Astrocyte (in vitro differentiated cells and primary cell): ENCODE results near the gene ITLN2. TPM values are rescaled to one million over a fixed set of nuclear protein-coding genes. Genes with fewer than 3 reads are reported as not detected.
"Not testable (repeated sequence)": the region's sequence is repeated elsewhere in the genome, so short reads cannot be mapped to it uniquely, and the experiment has no call there.

Experiments used
- DNase-seq: peaks from one replicate; pipeline ENCODE4 v3.0.0-alpha.2; 2010; ENCODE audit warnings: low read depth
- FAIRE-seq: peaks from 2 replicates; lab custom pipeline; 2011; peaks lifted over from hg19 to GRCh38; lab: Jason Lieb, UNC
- H2AFZ ChIP-seq: 2 replicates; pipeline ENCODE4 v1.6.0; 2012; ENCODE audit warnings: low read depth, low read length, inconsistent platforms
- H3K27ac ChIP-seq: 2 replicates; pipeline ENCODE4 v1.5.1; 2011; ENCODE audit warnings: low read depth, low read length, inconsistent platforms
- H3K27me3 ChIP-seq: 2 replicates; pipeline ENCODE4 v1.6.0; 2011; ENCODE audit warnings: low read length, inconsistent platforms; ENCODE audit not compliant: insufficient read depth
- H3K36me3 ChIP-seq: 2 replicates; pipeline ENCODE4 v1.5.1; 2011; ENCODE audit warnings: low read length, inconsistent platforms; ENCODE audit not compliant: insufficient read depth
- H3K4me1 ChIP-seq: 2 replicates; pipeline ENCODE4 v1.5.1; 2011; ENCODE audit warnings: low read length, inconsistent platforms; ENCODE audit not compliant: insufficient read depth
- H3K4me2 ChIP-seq: 2 replicates; pipeline ENCODE4 v1.6.0; 2012; ENCODE audit warnings: low read length, inconsistent platforms
- H3K4me3 ChIP-seq: 2 replicates; pipeline ENCODE4 v1.5.1; 2011; ENCODE audit warnings: low read depth, mild to moderate bottlenecking, low read length, inconsistent platforms; ENCODE audit not compliant: insufficient read depth
- H3K79me2 ChIP-seq: 2 replicates; pipeline ENCODE4 v1.6.0; 2012; ENCODE audit warnings: mild to moderate bottlenecking, low read length, inconsistent platforms; ENCODE audit not compliant: insufficient read depth
- H3K9ac ChIP-seq: 2 replicates; pipeline ENCODE4 v1.6.0; 2012; ENCODE audit warnings: mild to moderate bottlenecking, low read length, inconsistent platforms
- H3K9me3 ChIP-seq: 2 replicates; pipeline ENCODE4 v1.5.1; 2012; ENCODE audit warnings: low read depth, mild to moderate bottlenecking, low read length, inconsistent platforms; ENCODE audit not compliant: insufficient read depth
- H4K20me1 ChIP-seq: 2 replicates; pipeline ENCODE4 v1.6.0; 2012; ENCODE audit warnings: low read length, inconsistent platforms; ENCODE audit not compliant: insufficient read depth
- H3K27ac Mint-ChIP-seq: one replicate; pipeline ENCODE4 v1.8.0; 2021; ENCODE audit warnings: mild to moderate bottlenecking, mixed read lengths; ENCODE audit not compliant: unreplicated experiment
- H3K27me3 Mint-ChIP-seq: one replicate; pipeline ENCODE4 v1.8.0; 2021; ENCODE audit warnings: low read depth, mixed read lengths; ENCODE audit not compliant: unreplicated experiment
- H3K36me3 Mint-ChIP-seq: one replicate; pipeline ENCODE4 v1.8.0; 2021; ENCODE audit warnings: low read depth, mixed read lengths; ENCODE audit not compliant: unreplicated experiment
- H3K4me1 Mint-ChIP-seq: one replicate; pipeline ENCODE4 v1.8.0; 2021; ENCODE audit warnings: low read depth, mixed read lengths; ENCODE audit not compliant: unreplicated experiment
- H3K4me3 Mint-ChIP-seq: one replicate; pipeline ENCODE4 v1.8.0; 2021; ENCODE audit warnings: mild to moderate bottlenecking, moderate library complexity, mixed read lengths; ENCODE audit not compliant: unreplicated experiment
- H3K9me3 Mint-ChIP-seq: one replicate; pipeline ENCODE4 v1.8.0; 2021; ENCODE audit warnings: mild to moderate bottlenecking, mixed read lengths; ENCODE audit not compliant: unreplicated experiment
- EZH2 ChIP-seq: IDR thresholded peaks from 2 replicates; pipeline ENCODE4 v1.6.1; 2012; ENCODE audit warnings: mild to moderate bottlenecking, low read length, inconsistent platforms; ENCODE audit not compliant: insufficient read depth
- total RNA-seq: library from RNA; stranded (reverse); gene quantifications from 2 replicates; pipeline ENCODE4 v1.2.1, GENCODE V29; 2021
- TF ChIP-seq, protein P1 (sequence below): IDR thresholded peaks from 2 replicates; pipeline ENCODE4 v1.5.1; 2011; ENCODE audit warnings: low read depth, mild to moderate bottlenecking, inconsistent platforms, low read length, moderate library complexity; ENCODE audit not compliant: insufficient read depth

The ITLN2 gene
- total RNA-seq, 1 donor from 2014 or later, result not detected

DNA sequence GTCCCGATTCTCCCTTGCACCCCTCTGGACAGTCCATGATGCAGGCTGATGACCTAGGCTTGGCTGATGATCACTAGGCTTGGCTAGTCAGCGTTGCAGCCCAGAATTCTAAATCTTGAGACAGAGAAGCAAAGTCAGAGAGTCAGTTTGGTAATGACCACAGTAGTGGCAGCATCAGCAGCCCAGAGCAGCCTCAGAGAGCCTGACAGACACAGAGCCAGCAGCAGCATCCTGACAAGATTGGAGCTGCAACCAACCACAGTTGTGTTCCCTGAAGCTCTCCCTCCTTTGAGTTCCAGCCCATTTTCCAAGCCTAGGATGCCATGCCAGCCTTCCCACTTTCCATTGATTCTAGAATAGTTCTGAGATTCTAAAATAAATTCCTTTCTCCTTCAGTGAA, 52.8 kb downstream of the ITLN2 start:
- no peak for FAIRE-seq
- no peak overlapping the region for H3K4me3 Mint-ChIP-seq
- peaks cover 27% of the 10 kb centered on the region for H3K27me3 Mint-ChIP-seq

DNA sequence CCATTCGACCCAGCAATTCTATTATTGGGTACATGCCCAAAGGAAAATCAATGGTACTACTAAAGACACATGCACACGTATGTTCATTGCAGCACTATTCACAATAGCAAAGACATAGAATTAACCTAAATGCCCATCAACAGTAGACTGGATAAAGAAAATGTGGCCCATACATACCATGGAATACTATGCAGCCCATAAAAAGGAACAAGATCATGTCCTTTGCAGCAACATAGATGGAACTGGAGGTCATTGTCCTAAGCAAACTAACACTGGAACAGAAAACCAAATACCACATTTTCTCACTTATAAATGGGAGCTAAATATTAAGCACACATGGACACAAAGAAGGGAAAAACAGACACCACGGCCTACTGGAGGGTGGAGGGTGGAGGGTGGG, 53.9 kb downstream of the ITLN2 start:
- not testable (repeated sequence) for H3K27me3 ChIP-seq, H3K9me3 ChIP-seq, DNase-seq, H3K36me3 ChIP-seq, H3K4me3 Mint-ChIP-seq, H3K4me1 ChIP-seq, H3K79me2 ChIP-seq, H3K4me3 ChIP-seq, H2AFZ ChIP-seq, H3K4me1 Mint-ChIP-seq, FAIRE-seq, H3K27ac Mint-ChIP-seq, H3K36me3 Mint-ChIP-seq, H3K9me3 Mint-ChIP-seq, H4K20me1 ChIP-seq, H3K4me2 ChIP-seq, H3K9ac ChIP-seq, H3K27ac ChIP-seq
- H3K27me3 Mint-ChIP-seq, result peaks cover 27% of the 10 kb centered on the region

More for the DNA sequence above, 52.8 kb downstream of the ITLN2 start:
- DNase-seq, result no peak
- H3K4me1 Mint-ChIP-seq, result no peaks in the 10 kb centered on the region
- H2AFZ ChIP-seq, result no peak overlapping the region
- no peak overlapping the region for H3K27ac Mint-ChIP-seq
- H4K20me1 ChIP-seq, result no peaks in the 10 kb centered on the region
- H3K4me2 ChIP-seq, result no peak overlapping the region
- no peak overlapping the region for H3K9ac ChIP-seq
- no peaks in the 10 kb centered on the region for H3K27me3 ChIP-seq
- H3K9me3 Mint-ChIP-seq, result no peaks in the 10 kb centered on the region
- no peaks in the 10 kb centered on the region for H3K36me3 Mint-ChIP-seq
- H3K9me3 ChIP-seq, result no peaks in the 10 kb centered on the region
- H3K36me3 ChIP-seq, result no peaks in the 10 kb centered on the region
- no peaks in the 10 kb centered on the region for H3K4me1 ChIP-seq
- no peak overlapping the region for H3K27ac ChIP-seq
- no peak overlapping the region for H3K4me3 ChIP-seq
- no peak for TF ChIP-seq EZH2
- TF ChIP-seq, protein P1, sequence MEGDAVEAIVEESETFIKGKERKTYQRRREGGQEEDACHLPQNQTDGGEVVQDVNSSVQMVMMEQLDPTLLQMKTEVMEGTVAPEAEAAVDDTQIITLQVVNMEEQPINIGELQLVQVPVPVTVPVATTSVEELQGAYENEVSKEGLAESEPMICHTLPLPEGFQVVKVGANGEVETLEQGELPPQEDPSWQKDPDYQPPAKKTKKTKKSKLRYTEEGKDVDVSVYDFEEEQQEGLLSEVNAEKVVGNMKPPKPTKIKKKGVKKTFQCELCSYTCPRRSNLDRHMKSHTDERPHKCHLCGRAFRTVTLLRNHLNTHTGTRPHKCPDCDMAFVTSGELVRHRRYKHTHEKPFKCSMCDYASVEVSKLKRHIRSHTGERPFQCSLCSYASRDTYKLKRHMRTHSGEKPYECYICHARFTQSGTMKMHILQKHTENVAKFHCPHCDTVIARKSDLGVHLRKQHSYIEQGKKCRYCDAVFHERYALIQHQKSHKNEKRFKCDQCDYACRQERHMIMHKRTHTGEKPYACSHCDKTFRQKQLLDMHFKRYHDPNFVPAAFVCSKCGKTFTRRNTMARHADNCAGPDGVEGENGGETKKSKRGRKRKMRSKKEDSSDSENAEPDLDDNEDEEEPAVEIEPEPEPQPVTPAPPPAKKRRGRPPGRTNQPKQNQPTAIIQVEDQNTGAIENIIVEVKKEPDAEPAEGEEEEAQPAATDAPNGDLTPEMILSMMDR, result no peak
- H3K79me2 ChIP-seq, result no peaks in the 10 kb centered on the region

Other genes starting within 250 kb of the ITLN2 start
- not detected in 2 replicates for gene CD48, start 243.0 kb downstream of the ITLN2 start, total RNA-seq
- 0.31 and 0.32 TPM in 2 replicates for gene SLAMF7, start 215.6 kb downstream of the ITLN2 start, total RNA-seq
- not detected in 2 replicates for gene LY9, start 158.6 kb downstream of the ITLN2 start, total RNA-seq
- gene CD244, start 91.9 kb downstream of the ITLN2 start, total RNA-seq, result not detected in 2 replicates
- not detected in 2 replicates for gene ITLN1, start 69.6 kb downstream of the ITLN2 start, total RNA-seq
- gene F11R, start 66.3 kb upstream of the ITLN2 start, total RNA-seq, result 53.7 and 68.6 TPM in 2 replicates
- 9.5 TPM in 2 replicates for gene TSTD1, start 84.2 kb upstream of the ITLN2 start, total RNA-seq
- 61.3 and 70.1 TPM in 2 replicates for gene USF1, start 91.2 kb upstream of the ITLN2 start, total RNA-seq
- 0.19 and 0.25 TPM in 2 replicates for gene ARHGAP30, start 115.1 kb upstream of the ITLN2 start, total RNA-seq
- gene NECTIN4, start 134.7 kb upstream of the ITLN2 start, total RNA-seq, result 1.6 and 1.9 TPM in 2 replicates
- 1.5 and 1.8 TPM in 2 replicates for gene KLHDC9, start 143.6 kb upstream of the ITLN2 start, total RNA-seq
- 103 and 111 TPM in 2 replicates for gene PFDN2, start 163.2 kb upstream of the ITLN2 start, total RNA-seq
- 25.6 and 25.9 TPM in 2 replicates for gene NIT1, start 163.3 kb upstream of the ITLN2 start, total RNA-seq
- 40.9 and 41.8 TPM in 2 replicates for gene DEDD, start 177.9 kb upstream of the ITLN2 start, total RNA-seq
- gene UFC1, start 199.2 kb upstream of the ITLN2 start, total RNA-seq, result 87.5 and 91.0 TPM in 2 replicates
- gene USP21, start 204.7 kb upstream of the ITLN2 start, total RNA-seq, result 14.4 and 19.2 TPM in 2 replicates
- 17.0 and 20.0 TPM in 2 replicates for gene PPOX, start 211.6 kb upstream of the ITLN2 start, total RNA-seq
- gene B4GALT3, start 222.7 kb upstream of the ITLN2 start, total RNA-seq, result 39.6 and 40.4 TPM in 2 replicates
- gene ADAMTS4, start 244.2 kb upstream of the ITLN2 start, total RNA-seq, result 2.7 and 5.1 TPM in 2 replicates
- 59.9 and 69.0 TPM in 2 replicates for gene NDUFS2, start 247.6 kb upstream of the ITLN2 start, total RNA-seq